Activated CD4-positive, alpha-beta T cell treated with anti-CD3 and anti-CD28 coated beads for 24 hours (primary cell): ENCODE results near the gene NTNG1.
"Not testable (repeated sequence)": the region's sequence is repeated elsewhere in the genome, so short reads cannot be mapped to it uniquely, and the experiment has no call there.

ENCODE experiments used
- DNase-seq, 2 donors: peaks; one replicate each; pipeline ENCODE4 v3.0.0-alpha.2; 2020; ENCODE audit warnings: low read depth in 2 of 2

NTNG1 gene

GRCh38 chr1:107140703-107141490, at the start of gene NTNG1:
NTNG1 (plus strand) TSS chr1:107141039.
- no peak for DNase-seq

- DNase-seq = no peak
Measured at GRCh38 chr1:107091418-107091817, 49.4 kb upstream of the NTNG1 start.

DNA sequence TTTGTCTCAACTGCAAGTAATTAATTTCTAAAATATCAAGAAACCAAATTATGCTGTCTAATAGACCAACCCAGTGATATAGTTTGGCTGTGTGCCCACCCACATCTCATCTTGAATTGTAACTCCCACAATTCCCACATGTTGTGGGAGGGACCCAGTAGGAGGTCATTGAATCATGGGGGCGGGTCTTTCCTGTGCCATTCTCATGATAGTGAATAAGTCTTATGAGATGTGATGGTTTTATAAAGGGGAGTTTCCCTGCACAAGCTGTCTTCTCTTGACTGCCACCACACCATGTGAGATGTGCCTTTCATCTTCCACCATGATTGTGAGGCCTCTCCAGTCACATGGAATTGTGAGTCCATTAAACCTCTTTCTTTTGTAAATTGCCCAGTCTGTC, 47.4 kb upstream of the NTNG1 start:
- not testable (repeated sequence) for DNase-seq

DNA sequence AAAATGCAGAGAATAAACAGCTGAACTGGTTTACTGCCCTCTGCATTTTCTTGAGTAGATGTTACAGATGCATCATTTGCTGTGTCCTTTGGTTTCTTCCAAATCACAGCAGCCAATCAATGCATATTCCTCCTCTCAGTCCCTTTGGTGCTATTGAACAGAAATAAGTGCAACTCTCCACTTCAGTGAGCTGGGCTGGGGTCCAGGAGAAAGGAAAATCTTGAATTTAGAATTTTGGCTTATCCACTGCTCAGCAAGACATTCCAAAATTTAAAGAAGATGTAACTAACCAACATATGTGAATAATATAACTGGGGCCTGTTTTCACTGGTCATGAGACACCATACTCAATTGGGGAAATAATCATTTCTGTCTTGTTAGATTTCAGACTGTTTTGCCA, 45.2 kb upstream of the NTNG1 start:
- no peak for DNase-seq

DNA sequence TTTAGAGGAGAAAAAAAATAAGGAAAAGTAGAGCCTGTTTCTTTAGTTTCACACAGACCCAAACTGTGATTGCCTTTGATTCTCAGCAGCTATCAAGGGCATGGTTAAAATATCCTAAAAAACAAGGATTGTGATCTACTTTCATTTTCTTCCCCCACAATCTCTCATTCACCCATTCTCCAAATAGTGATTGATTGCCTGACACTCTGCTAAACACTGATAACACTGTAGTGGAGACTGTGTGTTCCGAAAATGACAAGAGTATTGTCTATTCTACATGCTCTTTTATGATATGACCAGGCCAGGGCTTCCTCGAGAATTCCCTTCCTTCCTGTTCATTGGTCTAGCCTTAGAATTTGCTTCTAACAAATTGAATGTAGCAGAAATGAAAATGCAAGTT, 44.1 kb upstream of the NTNG1 start:
- DNase-seq = no peak

DNA sequence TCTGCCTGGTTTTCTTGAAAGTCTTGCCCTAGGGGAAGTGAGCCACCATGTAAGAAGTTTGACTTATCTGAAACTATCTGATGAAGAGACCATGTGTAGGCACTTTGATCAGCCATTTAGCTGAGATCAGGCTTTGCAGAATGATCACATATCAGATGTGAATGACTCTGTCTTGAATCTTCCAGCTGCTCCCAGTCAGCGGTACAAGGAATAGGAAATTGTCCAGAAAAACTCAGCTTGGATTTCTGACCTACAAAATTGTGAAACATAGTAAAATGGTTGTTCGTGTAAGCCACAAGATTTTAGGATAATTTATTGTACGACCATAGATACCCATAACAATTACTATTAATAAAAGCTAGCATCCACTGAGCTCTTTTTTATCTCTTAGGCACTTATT, 41.9 kb upstream of the NTNG1 start:
- no peak for DNase-seq

DNA sequence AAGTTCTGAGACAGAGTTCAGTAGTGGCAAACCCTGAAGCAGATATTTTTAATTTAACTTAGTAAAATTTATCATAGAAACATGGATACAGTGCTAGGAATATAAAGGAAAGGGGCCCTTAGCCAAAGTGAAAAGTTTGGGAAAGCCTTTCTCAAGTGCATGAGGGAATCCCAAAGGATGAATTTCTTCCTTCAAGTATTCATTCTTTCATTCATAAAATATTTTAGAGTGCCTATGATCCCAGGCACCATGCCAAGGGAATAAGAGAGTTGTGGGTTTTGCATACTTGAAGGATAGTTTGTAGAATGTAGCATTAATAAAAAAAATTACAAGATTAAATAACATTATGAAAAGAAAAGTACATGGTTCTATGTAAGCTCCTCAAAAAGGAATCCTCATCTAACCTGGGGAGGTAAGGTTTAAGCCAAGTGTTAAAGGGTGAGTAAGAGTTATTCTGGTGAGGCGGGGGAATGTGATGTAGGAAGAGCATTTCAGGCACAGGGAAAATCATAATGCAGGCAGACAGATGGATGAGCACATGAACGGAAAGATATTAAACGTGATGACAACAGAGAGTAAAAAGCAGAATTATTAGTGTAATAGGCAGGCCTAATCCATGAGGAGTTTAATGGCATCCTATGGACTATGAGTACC, 40.4 kb upstream of the NTNG1 start:
- no peak for DNase-seq

GRCh38 chr1:107105914-107106313, 34.9 kb upstream of the NTNG1 start:
- DNase-seq = no peak

GRCh38 chr1:107110326-107110725, 30.5 kb upstream of the NTNG1 start:
- DNase-seq = no peak

DNA sequence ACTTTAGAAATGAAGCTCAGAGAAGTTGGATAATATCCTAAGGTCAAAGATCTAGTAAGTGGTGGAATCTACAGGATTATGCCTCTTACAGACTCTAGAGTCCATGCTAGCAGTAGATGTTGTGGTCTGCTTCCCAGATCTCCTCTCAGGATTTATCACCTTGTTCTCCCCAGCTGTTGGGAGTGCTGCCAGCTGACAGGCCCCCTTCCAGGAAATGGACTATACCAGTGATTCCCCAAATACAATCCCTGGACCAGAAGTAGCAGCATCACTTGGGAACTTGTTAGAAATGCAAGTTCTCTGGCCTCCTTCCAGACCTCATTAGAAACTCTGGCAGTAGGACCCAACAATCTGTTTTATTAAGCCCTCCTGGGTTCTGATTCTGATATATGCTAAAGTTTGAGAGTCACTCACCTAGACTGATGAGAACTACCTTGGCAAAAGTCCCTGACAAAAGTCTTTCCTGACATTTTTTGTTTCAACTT, 24.5 kb upstream of the NTNG1 start:
- DNase-seq = no peak

DNA sequence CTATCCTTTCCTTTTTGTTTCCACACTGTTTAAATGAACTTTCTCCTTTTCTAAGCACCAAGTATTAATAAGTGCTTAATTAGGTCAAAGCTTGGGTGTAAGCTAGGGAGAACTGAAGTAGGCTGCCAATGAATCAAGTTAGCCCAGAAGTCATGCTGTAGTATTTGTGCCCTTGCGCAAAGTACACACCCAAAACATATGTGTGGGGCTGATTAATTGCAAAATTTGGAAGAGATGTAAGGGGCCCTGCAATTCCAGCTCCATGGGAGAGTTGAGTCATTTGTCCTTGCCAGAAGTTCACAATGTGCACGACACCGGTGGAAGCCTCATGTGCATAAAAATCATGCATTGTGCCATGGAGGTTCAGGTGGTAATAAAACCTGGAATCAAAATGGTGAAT, 18.6 kb upstream of the NTNG1 start:
- DNase-seq = no peak

- no peak for DNase-seq
Measured at GRCh38 chr1:107123741-107124140, 17.1 kb upstream of the NTNG1 start.

GRCh38 chr1:107124694-107125093, 16.1 kb upstream of the NTNG1 start:
- no peak for DNase-seq

DNA sequence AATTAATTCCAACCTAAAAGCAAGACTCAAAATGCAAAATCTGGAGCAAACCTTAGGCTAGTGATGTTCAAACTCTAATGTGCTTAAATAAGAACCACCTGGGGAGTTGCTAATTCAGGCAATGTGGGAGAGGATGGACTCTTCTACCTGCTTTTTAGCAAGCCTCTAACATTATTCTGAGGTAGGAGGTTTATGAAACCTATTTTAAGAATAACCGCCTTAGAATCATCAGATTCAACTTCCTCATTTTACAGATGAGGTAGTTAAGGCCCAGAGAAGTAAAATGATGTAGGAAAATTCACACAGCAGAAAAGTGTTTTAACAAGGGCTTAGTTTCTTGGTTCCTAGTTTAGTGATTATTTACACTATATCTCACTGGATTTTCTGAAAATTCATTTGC, 8.6 kb upstream of the NTNG1 start:
- DNase-seq = no peak

DNA sequence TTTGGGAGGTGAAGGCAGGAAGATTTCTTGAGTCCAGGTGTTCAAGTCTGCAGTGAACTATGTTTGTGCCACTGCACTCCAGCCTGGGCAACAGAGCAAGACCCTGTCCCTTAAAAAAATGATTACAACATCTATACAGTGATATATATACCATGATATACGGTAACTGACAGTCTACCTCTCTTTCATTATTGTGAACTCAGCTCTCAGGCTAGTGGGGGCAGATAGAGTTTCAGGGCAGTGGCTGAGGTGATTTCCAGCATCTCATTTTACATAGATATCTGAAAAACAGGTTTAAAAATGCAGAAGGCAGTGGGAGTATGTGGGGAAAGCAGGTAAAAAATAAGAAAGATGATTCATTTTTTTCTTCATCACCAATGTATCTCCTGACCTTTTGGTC, 8.1 kb upstream of the NTNG1 start:
- no peak for DNase-seq

DNA sequence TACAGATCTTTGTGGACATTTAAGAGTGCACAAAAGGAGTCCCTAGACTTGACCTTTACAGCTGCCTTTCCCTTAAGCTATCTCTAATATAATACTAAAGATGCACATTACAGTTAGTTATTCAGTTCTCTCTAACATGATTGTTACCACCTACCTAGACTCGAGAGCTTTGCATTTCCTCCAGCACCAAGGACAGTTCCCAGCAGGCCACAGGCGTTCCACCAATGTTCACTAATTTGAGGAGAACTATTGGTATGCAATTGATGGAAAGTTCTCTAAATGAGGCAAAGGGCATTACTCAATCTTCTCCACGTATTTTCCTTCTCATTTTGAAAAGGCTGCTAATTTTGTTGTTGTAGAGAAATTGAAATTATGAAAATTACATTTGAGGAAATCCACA, 5.4 kb upstream of the NTNG1 start:
- no peak for DNase-seq

- no peak for DNase-seq
Measured at GRCh38 chr1:107138166-107138565, 2.7 kb upstream of the NTNG1 start.

DNA sequence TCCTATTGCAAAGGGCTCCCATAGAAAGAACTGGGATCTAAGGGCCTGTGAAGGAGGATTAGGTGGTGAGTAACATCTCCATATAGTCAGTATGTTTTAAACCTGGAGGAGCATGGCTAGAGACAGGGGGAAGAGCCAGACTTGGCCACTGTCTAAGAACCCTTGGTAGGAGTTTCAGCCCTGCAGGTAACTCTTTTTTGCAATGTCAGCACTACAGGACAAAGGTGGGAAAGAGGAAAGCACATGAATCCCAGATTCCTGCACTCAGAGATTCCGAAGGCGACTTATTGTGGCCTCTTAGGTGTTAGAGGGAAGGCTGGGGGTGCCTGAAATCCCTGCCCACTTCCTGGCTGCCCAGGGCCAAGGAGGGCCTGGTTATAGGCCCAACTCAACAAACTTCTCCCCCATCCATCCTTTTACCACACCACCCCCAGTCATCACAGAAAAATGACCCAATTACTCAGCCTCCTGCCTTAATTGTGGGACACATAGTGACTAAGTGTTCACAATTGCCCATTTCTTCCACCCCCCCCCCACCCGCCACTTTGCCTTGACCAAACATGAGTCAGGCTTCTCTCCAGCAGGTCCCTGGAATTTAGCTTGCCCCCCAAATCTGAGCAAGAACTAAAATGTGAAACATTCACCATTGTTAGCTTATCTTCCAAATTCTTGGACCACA, 1.9 kb upstream of the NTNG1 start:
- DNase-seq = no peak

DNA sequence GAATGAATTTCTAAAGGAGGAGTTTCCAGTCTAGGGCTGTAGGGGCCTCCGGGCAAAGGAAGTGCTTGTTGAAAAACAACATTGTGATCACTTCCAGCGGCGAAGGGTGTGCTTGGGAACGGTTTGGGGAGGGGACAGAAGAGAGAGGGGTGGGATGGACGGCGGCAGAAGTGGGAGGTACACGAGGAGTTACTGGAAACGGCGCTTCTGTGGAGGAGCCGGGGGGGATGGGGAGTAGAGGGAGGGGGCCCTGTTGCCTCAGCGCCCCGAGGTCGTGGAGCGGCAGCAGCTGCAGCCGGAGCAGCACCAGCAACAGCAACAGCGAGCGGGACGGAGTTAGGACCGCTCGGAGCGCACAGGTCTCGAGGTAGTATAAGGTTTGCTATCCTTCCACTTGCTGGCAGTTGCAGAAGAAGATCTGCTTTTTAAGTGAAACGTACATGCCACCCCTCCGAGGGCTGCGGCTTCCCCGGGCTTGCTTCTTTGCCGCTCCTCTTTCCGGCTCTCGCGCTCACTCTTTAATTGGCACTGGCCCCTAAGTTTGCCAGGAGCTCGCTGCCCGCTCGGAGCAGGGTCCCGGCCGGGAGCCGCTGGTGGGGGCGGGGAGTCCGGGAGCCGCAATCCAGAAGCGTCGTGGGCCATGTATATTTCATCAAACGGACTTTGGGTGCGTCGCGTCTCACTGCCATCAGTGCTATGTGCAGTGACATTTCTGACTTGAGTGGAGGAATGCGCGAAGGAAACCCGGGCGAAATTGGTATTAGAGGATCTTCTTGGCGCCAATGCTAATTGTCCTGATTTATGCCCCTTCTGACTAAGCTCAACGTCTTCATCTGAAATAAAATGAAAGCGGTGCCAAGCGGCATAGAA, 771 bp upstream of the NTNG1 start:
- no peak for DNase-seq

GRCh38 chr1:107141491-107142126, 770 bp downstream of the NTNG1 start:
- no peak for DNase-seq

DNA sequence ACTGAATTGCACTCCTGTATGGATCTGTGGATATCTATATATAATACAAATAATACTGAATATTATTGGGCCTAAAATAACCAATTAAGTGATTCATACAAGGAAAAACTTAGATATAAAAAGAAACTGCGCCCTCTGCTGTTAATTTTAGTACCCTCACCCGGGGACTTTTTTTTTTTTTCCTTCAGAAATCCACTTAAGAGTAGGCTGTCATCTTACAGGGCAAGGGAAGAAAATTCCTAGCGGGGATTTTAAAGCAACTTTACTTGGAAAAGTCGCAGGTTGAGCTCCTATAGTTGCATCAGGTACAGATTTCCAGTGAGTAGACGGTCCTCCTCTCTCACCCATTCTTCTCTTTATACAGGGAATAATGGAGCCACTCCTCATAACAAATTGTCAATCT, 1.3 kb downstream of the NTNG1 start:
- DNase-seq = no peak
